ENCODE data around the gene LCNL1. TPM values are rescaled to one million over a fixed set of nuclear protein-coding genes. Genes with fewer than 3 reads are reported as not detected.

Gene LCNL1
- total RNA-seq, 2 donors from 2014 or later: 0.24 to 1.1 TPM

DNA sequence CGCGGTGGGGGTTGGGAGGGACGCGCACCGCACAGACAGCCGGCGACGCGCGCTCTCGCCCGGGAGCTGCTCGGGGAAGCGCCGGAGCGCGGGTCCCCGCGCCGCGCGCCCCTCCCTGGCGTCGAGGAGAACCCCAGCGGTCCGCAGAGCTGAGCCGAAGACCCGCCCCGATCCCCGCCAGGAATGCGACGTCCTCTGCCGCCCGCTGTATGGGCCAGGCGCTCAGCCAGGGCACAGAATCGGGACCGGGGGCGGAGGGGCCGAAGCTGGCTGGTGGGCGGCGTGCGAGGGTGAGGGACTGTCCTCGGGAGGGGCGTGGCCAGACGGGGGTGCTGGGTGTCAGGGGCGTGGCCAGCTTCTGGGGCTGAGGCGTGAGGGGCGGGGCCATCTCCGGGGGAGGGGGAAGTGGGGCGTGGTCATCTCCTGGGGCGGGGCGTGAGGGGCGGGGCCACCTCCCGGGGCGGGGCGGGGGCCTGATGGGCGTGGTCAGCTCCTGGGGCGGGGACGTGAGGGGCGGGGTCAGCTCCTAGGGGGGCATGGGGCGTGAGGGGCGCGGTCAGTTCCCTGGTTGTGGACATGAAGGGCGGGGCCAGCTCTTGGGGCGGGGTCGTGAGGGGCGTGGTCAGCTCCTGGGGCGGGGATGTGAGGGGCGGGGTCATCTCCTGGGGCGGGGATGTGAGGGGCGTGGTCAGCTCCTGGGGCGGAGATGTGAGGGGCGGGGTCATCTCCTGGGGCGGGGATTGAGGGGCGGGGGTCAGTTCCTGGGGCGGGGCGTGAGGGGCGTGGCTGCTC lies 4.5 kb upstream of the LCNL1 start:
- H3K27me3 ChIP-seq: no peaks in the 10 kb centered on the region
- H3K4me3 ChIP-seq: peak overlapping the region; percentile 48 to 61
- no peaks in the 10 kb centered on the region for H3K9me3 ChIP-seq
- H3K27ac ChIP-seq: peak overlapping the region; percentile 87 to 93
- TF ChIP-seq, protein P1, sequence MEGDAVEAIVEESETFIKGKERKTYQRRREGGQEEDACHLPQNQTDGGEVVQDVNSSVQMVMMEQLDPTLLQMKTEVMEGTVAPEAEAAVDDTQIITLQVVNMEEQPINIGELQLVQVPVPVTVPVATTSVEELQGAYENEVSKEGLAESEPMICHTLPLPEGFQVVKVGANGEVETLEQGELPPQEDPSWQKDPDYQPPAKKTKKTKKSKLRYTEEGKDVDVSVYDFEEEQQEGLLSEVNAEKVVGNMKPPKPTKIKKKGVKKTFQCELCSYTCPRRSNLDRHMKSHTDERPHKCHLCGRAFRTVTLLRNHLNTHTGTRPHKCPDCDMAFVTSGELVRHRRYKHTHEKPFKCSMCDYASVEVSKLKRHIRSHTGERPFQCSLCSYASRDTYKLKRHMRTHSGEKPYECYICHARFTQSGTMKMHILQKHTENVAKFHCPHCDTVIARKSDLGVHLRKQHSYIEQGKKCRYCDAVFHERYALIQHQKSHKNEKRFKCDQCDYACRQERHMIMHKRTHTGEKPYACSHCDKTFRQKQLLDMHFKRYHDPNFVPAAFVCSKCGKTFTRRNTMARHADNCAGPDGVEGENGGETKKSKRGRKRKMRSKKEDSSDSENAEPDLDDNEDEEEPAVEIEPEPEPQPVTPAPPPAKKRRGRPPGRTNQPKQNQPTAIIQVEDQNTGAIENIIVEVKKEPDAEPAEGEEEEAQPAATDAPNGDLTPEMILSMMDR (IDR thresholded peaks at IDR 0.05): no peak
- peaks cover 0 to 91% of the 10 kb centered on the region in 2 donors for H3K4me1 ChIP-seq
- DNase-seq (ENCODE audit: low spot score): no peak
- no peaks in the 10 kb centered on the region for H3K36me3 ChIP-seq

DNA sequence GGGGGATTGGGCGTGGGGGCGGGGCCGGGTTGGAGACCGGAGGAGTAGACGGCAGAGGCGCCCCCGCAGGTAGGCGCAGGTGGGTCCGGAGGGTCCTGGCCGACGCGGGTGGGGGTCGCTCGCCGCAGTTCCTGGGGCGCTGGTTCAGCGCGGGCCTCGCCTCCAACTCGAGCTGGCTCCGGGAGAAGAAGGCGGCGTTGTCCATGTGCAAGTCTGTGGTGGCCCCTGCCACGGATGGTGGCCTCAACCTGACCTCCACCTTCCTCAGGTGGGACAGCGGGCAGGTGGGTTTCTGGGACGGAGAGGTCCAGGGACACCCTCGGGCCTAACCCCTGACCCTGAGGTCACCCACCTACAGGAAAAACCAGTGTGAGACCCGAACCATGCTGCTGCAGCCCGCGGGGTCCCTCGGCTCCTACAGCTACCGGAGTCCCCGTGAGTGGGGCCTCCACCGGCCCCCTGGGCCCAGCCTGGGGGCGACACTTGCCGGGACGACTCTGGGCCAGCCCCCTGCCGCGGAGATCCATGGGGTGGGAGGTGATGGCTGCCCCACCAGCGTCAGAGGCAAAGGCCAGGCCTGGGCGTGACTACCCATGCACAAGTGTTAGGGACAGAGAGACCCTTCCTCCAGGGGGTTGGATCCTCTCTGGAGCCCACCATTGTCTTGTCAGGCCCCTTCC lies 3.8 kb upstream of the LCNL1 start:
- Histone ChIP-seq H3K36me3 (no peaks in the 10 kb centered on the region), H3K9me3 (no peaks in the 10 kb centered on the region), H3K4me1 (peaks cover 0 to 95% of the 10 kb centered on the region in 2 donors), H3K27ac (peak overlapping the region in 1 of 2 donors; percentile 77), H3K27me3 (no peaks in the 10 kb centered on the region), H3K4me3 (no peak overlapping the region)
- no peak for DNase-seq (ENCODE audit: low spot score)
- TF ChIP-seq, protein P1 (IDR thresholded peaks at IDR 0.05): no peak

DNA sequence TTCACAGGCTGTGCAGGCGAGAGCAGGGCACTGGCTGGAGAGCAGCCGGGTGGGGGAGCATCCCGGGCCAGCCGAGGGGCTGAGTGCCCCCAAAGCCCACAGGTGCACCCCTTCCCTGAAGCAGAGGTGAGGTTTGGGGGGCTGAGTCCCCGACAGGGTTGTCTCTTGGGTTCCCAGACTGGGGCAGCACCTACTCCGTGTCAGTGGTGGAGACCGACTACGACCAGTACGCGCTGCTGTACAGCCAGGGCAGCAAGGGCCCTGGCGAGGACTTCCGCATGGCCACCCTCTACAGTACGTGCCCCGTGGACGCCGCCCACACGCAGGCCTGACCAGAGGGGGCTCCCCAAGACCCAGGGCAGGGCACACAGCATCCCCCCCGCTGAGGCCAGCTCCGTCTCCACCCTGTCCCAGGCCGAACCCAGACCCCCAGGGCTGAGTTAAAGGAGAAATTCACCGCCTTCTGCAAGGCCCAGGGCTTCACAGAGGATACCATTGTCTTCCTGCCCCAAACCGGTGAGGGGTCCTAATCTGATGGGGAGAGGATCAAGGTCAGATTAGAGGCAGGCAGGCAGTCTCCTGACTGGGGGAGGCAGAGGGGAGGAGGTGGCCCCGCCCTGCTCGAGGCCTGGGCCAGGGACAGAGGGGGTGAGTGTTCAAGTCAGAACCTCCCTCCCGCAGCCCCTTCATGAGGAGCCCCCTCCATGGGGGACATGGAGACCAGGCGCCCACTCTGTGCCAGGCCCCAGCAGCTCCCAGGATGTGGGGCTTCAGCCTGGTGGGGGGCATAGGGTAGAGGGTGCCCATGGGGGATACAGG lies 2.8 kb upstream of the LCNL1 start:
- peak overlapping the region in 1 of 2 donors; percentile 77 for H3K27ac ChIP-seq
- TF ChIP-seq, protein P1 (IDR thresholded peaks at IDR 0.05): no peak
- no peak for DNase-seq (ENCODE audit: low spot score)

DNA sequence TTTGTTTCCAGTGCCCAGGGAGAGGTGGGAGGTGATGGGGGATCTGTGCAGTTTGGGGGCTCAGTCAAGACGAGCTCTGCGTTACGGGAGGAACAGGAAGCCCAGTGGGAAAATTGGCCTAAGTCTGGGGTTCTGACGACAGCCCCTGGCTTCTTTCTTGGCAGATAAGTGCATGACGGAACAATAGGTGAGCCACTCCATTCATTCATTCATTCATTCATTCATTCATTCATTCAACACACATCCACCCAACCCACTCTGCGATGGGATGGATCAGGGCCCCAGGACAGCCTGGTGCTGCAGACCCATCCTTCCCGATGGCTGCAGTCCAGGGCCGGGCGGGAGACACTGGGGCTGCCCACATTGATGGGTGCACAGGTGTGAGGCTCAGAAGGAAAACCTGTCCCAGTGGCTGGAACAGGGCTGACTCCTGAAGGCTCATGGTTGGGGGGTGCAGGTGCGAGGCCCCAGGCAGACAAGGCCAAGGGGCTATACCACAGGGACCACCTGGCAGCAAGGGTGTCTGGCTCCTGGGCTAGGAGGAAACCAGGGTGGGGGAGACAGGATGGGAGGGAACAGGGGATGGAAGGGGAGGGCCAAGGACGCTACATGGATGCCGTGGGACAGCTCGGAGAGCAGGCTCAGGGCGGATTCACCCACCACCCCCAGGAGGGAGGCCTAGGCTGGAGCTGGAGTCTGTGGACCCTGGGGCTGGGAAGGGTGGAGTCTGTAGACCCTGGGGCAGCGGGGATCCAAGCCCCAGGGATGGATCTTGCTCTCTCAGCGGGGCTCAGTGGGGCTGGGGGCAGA lies 1.9 kb upstream of the LCNL1 start:
- peak overlapping the region; percentile 77 to 81 for H3K27ac ChIP-seq
- TF ChIP-seq, protein P1 (IDR thresholded peaks at IDR 0.05): no peak
- peaks cover 0 to 93% of the 10 kb centered on the region in 2 donors for H3K4me1 ChIP-seq

More for the DNA sequence above, 2.8 kb upstream of the LCNL1 start:
- Histone ChIP-seq H3K4me1 (peaks cover 0 to 93% of the 10 kb centered on the region in 2 donors), H3K9me3 (no peaks in the 10 kb centered on the region), H3K27me3 (no peaks in the 10 kb centered on the region), H3K4me3 (no peak overlapping the region), H3K36me3 (no peaks in the 10 kb centered on the region)

More for the DNA sequence above, 1.9 kb upstream of the LCNL1 start:
- Histone ChIP-seq H3K4me3 (no peak overlapping the region), H3K27me3 (no peaks in the 10 kb centered on the region), H3K9me3 (no peaks in the 10 kb centered on the region), H3K36me3 (no peaks in the 10 kb centered on the region)
- no peak for DNase-seq (ENCODE audit: low spot score)

Data from right atrium auricular region (tissue), 2 donors.